Peyer's patch (tissue), 4 donors: ENCODE measurements around the gene ADAP1.

Source experiments
- POLR2A ChIP-seq, 2 donors: fragments of 450-650 bp; IDR thresholded peaks; one replicate each; pipeline ENCODE4 v1.5.1; 2017; ENCODE audit warnings: antibody characterized with exemption in 2 of 2, mild to moderate bottlenecking in 2 of 2, moderate library complexity in 2 of 2
- TF ChIP-seq, protein P1 (sequence below), 6 experiments: fragments of 450-650 bp in 4 of 6; fragments of 200-600 bp in 2 of 6; sonication (generic) in 1 of 6; IDR thresholded peaks; one replicate each; pipeline ENCODE4 v1.5.1; 2017 to 2019; ENCODE audit warnings: antibody characterized with exemption in 6 of 6, mild to moderate bottlenecking in 3 of 6, moderate library complexity in 1 of 6

DNA sequence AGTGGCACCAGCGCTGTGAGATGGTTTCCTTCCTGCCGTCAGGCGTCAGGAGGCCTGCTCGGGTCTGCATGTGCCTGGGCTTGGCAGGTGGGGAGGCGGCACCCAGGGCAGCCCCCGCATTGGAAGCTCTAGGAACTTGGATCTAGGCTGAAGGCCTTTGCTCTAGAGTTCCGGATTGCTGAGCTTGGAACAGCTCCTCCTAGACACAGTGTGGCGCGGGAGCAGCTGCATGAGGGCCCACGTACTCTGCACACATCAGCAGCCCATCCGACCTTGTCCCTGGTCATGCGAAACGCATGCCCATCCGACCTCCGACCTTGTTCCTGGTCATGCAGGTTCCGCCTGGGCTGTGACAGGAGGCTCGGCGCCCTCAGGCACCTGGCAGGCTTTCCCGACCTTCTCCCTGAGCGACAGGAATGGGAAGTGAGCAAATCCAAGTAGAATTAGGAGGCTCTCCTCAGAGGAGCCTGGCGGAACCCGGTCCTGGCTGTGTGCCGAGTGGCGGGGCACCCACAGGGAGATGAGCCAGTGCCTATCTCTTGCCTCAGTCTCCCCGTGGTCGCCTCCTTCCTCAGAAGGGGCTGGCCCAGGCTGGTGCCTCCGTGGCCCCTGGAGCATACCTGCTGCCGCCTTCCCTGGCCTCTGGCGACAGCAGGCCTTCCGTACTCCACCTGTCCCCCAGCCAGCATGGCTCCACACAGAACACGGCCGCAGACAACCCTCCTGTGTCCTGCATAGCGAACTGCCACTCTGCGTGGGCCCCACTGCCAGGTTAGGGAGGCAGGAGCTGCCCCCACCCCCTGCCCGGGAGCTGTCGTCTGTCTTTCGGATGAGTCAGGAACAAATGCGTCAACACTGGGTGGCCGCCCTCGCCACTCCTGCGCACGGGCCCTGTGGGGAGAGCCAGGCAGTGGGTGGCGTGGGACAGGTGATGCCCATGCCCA lies 66.1 kb downstream of the ADAP1 start:
- no peak for TF ChIP-seq POLR2A (IDR thresholded peaks at IDR 0.05)
- TF ChIP-seq, protein P1, sequence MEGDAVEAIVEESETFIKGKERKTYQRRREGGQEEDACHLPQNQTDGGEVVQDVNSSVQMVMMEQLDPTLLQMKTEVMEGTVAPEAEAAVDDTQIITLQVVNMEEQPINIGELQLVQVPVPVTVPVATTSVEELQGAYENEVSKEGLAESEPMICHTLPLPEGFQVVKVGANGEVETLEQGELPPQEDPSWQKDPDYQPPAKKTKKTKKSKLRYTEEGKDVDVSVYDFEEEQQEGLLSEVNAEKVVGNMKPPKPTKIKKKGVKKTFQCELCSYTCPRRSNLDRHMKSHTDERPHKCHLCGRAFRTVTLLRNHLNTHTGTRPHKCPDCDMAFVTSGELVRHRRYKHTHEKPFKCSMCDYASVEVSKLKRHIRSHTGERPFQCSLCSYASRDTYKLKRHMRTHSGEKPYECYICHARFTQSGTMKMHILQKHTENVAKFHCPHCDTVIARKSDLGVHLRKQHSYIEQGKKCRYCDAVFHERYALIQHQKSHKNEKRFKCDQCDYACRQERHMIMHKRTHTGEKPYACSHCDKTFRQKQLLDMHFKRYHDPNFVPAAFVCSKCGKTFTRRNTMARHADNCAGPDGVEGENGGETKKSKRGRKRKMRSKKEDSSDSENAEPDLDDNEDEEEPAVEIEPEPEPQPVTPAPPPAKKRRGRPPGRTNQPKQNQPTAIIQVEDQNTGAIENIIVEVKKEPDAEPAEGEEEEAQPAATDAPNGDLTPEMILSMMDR (IDR thresholded peaks at IDR 0.05): no peak
